Peyer's patch (tissue), 4 donors: ENCODE results near the gene HTT. TPM values are rescaled to one million over a fixed set of nuclear protein-coding genes. Genes with fewer than 3 reads are reported as not detected.

ENCODE experiments used
- DNase-seq, 3 donors: peaks; one replicate each; pipeline ENCODE4 v3.0.0-alpha.2; 2017 to 2019
- H3K27ac ChIP-seq, 4 donors: fragments of 200-600 bp; sonication (generic); one replicate each; pipeline ENCODE4 v1.5.1; 2016 to 2019
- H3K27me3 ChIP-seq, 2 donors: fragments of 200-600 bp; sonication (generic); one replicate each; pipeline ENCODE4 v1.5.1; 2019
- H3K36me3 ChIP-seq, 3 donors: fragments of 200-600 bp; sonication (generic); one replicate each; pipeline ENCODE4 v1.5.1; 2016 to 2019
- H3K4me1 ChIP-seq, 4 donors: fragments of 200-600 bp; sonication (generic); one replicate each; pipeline ENCODE4 v1.5.1; 2016 to 2019
- H3K4me3 ChIP-seq, 4 donors: fragments of 200-600 bp; sonication (generic); 1 replicate in 3 of 4; 2 replicates in 1 of 4; pipeline ENCODE4 v1.5.1; 2016 to 2019; ENCODE audit warnings: mild to moderate bottlenecking in 1 of 4
- H3K9me3 ChIP-seq, 4 donors: fragments of 200-600 bp; sonication (generic); one replicate each; pipeline ENCODE4 v1.5.1; 2016 to 2019; ENCODE audit warnings: mild to moderate bottlenecking in 1 of 4
- POLR2A ChIP-seq, 2 donors: fragments of 450-650 bp; IDR thresholded peaks; one replicate each; pipeline ENCODE4 v1.5.1; 2017; ENCODE audit warnings: antibody characterized with exemption in 2 of 2, mild to moderate bottlenecking in 2 of 2, moderate library complexity in 2 of 2
- total RNA-seq, 4 donors: library from RNA; depleted of rRNA; stranded (reverse); fragments of >200 nt; gene quantifications; one replicate each; pipeline ENCODE4 v1.1.0, GENCODE V29; 2016
- TF ChIP-seq, protein P1 (sequence below), 6 experiments: fragments of 450-650 bp in 4 of 6; fragments of 200-600 bp in 2 of 6; sonication (generic) in 1 of 6; IDR thresholded peaks; one replicate each; pipeline ENCODE4 v1.5.1; 2017 to 2019; ENCODE audit warnings: antibody characterized with exemption in 6 of 6, mild to moderate bottlenecking in 3 of 6, moderate library complexity in 1 of 6

Gene HTT
- 100 to 1,000 TPM in 2 of 4 donors, 10 to 100 TPM in 2; 62.3 to 133 (median 113) TPM for total RNA-seq

DNA sequence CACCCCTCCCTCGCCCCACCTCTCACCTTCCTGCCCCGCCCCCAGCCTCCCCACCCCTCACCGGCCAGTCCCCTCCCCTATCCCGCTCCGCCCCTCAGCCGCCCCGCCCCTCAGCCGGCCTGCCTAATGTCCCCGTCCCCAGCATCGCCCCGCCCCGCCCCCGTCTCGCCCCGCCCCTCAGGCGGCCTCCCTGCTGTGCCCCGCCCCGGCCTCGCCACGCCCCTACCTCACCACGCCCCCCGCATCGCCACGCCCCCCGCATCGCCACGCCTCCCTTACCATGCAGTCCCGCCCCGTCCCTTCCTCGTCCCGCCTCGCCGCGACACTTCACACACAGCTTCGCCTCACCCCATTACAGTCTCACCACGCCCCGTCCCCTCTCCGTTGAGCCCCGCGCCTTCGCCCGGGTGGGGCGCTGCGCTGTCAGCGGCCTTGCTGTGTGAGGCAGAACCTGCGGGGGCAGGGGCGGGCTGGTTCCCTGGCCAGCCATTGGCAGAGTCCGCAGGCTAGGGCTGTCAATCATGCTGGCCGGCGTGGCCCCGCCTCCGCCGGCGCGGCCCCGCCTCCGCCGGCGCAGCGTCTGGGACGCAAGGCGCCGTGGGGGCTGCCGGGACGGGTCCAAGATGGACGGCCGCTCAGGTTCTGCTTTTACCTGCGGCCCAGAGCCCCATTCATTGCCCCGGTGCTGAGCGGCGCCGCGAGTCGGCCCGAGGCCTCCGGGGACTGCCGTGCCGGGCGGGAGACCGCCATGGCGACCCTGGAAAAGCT lies at the start of gene HTT, which contains the start of gene HTT-AS:
TSS of gene HTT (plus strand) at position 604 of the 768 bp plus-strand sequence. CDS start at position 749, 145 bp downstream.
TSS of gene HTT-AS (minus strand) at position 461 of the 768 bp plus-strand sequence.
- TF ChIP-seq, protein P1, sequence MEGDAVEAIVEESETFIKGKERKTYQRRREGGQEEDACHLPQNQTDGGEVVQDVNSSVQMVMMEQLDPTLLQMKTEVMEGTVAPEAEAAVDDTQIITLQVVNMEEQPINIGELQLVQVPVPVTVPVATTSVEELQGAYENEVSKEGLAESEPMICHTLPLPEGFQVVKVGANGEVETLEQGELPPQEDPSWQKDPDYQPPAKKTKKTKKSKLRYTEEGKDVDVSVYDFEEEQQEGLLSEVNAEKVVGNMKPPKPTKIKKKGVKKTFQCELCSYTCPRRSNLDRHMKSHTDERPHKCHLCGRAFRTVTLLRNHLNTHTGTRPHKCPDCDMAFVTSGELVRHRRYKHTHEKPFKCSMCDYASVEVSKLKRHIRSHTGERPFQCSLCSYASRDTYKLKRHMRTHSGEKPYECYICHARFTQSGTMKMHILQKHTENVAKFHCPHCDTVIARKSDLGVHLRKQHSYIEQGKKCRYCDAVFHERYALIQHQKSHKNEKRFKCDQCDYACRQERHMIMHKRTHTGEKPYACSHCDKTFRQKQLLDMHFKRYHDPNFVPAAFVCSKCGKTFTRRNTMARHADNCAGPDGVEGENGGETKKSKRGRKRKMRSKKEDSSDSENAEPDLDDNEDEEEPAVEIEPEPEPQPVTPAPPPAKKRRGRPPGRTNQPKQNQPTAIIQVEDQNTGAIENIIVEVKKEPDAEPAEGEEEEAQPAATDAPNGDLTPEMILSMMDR (IDR thresholded peaks at IDR 0.05) = peak in 3 of 6 experiments; percentile 27 to 46 (median 37)
- peak; percentile 81 to 83 for TF ChIP-seq POLR2A (IDR thresholded peaks at IDR 0.05)
- no peaks in the 10 kb centered on the region for H3K27me3 ChIP-seq
- peak within 1 kb of the TSS; percentile 89 to 98 (median 92) for H3K27ac ChIP-seq
- peak within 1 kb of the TSS; percentile 74 to 95 (median 86) for H3K4me3 ChIP-seq
- peak; percentile 99 for DNase-seq
- H3K36me3 ChIP-seq = no peaks in the 10 kb centered on the region
- H3K4me1 ChIP-seq = peaks cover 0 to 25% (median 13%) of the 10 kb centered on the region in 4 donors
- no peaks in the 10 kb centered on the region for H3K9me3 ChIP-seq

DNA sequence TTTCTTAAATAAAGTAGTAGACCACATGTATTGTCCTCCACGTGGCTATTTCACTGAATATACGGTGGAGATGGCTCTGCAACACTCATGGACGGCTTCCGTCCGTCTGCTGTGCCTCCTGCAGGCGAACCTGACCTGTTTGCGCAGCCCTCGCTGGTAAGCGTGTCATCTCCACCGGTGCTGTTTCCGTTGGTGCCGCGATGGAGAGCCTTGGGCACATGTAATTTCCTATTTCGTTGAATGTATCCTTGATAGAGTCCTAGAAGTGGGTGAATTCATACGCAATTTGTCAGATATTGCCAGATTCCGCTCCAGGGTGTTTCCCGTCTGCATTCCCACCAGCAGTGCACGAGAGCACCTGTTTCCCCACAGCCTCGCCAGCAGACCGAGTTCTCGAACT lies 48.6 kb upstream of the HTT start:
- Histone ChIP-seq H3K4me1 (no peaks in the 10 kb centered on the region), H3K36me3 (no peaks in the 10 kb centered on the region), H3K27ac (no peak overlapping the region), H3K4me3 (no peak overlapping the region), H3K9me3 (no peaks in the 10 kb centered on the region), H3K27me3 (no peaks in the 10 kb centered on the region)
- DNase-seq = no peak
- TF ChIP-seq, protein P1 (IDR thresholded peaks at IDR 0.05) = no peak
- no peak for TF ChIP-seq POLR2A (IDR thresholded peaks at IDR 0.05)

DNA sequence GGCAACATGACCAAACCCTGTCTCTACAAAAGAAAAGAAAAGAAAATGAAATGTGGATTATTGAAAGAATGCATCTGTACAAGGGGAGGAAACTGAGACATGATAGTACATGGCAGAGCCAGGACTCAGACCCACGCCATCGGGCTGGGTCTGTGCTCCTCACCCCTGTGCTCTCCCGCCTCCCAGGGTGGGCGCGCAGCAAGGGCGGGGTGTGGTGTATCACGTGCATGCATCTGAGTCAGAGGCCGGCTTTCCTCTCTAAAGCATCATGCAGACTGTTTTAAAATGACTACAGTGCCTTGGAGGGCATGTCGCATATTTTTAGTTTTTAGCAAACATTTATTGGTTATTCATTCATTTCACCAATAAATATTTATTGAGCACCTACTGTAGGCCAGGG lies 47.9 kb upstream of the HTT start:
- H3K27ac ChIP-seq = no peak overlapping the region
- DNase-seq = no peak
- no peaks in the 10 kb centered on the region for H3K27me3 ChIP-seq
- no peaks in the 10 kb centered on the region for H3K4me1 ChIP-seq
- no peak for TF ChIP-seq POLR2A (IDR thresholded peaks at IDR 0.05)
- TF ChIP-seq, protein P1 (IDR thresholded peaks at IDR 0.05) = no peak
- H3K36me3 ChIP-seq = no peaks in the 10 kb centered on the region
- H3K4me3 ChIP-seq = no peak overlapping the region
- H3K9me3 ChIP-seq = no peaks in the 10 kb centered on the region

DNA sequence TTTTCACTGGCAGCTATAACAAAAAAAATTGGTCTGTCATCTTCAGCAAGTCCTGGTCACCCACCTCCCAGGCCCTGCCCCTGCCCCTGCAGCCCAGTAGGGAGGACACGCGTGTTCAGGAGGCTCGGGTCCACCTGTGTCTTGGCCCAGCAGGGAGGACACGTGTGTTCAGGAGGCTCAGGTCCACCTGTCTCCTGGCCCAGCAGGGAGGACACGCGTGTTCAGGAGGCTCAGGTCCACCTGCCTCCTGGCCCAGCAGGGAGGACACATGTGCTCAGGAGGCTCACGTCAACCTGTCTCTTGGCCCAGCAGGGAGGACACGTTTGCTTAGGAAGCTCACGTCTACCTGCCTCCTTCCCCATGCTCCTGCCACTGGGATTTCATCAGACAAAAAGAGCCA lies 45.0 kb upstream of the HTT start:
- Histone ChIP-seq H3K27ac (no peak overlapping the region), H3K9me3 (no peaks in the 10 kb centered on the region), H3K27me3 (no peaks in the 10 kb centered on the region), H3K4me1 (no peaks in the 10 kb centered on the region), H3K36me3 (no peaks in the 10 kb centered on the region), H3K4me3 (no peak overlapping the region)
- no peak for TF ChIP-seq POLR2A (IDR thresholded peaks at IDR 0.05)
- TF ChIP-seq, protein P1 (IDR thresholded peaks at IDR 0.05) = no peak
- DNase-seq = no peak

DNA sequence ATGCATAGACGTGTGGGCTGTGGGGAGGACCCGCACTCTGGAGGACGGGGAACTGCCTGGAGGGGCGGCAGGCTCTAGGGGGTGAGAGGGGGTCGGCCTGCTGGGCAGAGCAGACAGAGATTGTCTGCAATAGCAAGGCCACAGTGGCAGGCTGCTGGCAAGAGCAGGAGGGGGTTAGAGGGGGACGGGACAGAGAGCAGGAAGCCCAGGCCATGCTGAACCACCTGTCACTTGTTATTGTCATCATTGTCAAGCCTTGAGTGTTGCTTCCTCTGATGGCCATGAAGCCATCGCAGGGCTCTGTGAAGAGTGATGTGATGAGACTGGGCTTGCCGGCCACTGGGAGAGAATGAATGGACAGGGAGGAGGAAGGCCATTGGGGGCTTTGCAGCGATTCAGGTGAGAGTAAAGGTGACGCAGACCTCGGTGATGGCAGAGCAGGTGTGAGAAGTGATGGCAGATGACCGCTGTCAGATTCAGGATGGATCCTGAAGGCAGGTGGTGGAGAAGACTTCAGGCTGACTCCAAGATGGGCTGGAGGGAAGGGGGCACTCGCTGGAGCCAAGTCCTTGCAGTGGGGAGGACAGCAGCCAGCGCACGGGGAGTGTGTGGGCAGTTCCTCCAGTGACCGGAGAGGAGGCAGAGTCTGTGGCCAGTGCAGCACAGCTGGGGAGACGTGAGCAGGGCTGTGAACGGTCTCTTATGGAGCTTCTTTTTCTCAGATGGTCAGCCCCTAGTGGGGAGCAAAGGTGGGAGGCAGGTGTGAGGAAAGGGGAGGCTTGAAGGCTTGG lies 43.7 kb upstream of the HTT start:
- TF ChIP-seq, protein P1 (IDR thresholded peaks at IDR 0.05) = no peak
- no peak for TF ChIP-seq POLR2A (IDR thresholded peaks at IDR 0.05)

More for the DNA sequence above, 43.7 kb upstream of the HTT start:
- Histone ChIP-seq H3K36me3 (no peaks in the 10 kb centered on the region), H3K4me3 (no peak overlapping the region), H3K4me1 (no peaks in the 10 kb centered on the region), H3K9me3 (no peaks in the 10 kb centered on the region), H3K27ac (no peak overlapping the region), H3K27me3 (no peaks in the 10 kb centered on the region)
- no peak for DNase-seq
